K562 (cell line): ENCODE measurements around the gene BCAR3. TPM values are rescaled to one million over a fixed set of nuclear protein-coding genes. Genes with fewer than 3 reads are reported as not detected.

Source experiments
- CHD7 ChIP-seq: fragments of 200-600 bp; sonication (generic); IDR thresholded peaks from one replicate; pipeline ENCODE4 v1.6.1; 2012; ENCODE audit warnings: mild to moderate bottlenecking, low read depth, low read length, inconsistent platforms
- CSDE1 ChIP-seq, 2 experiments: fragments of 450-650 bp; IDR thresholded peaks; 2 replicates each; pipeline ENCODE4 v1.6.1; 2016; ENCODE audit warnings: mild to moderate bottlenecking in 1 of 2
- FOXK2 ChIP-seq, 2 experiments: fragments of 450-650 bp; IDR thresholded peaks in 1 of 2; conservative IDR thresholded peaks in 1 of 2; 2 replicates each; pipeline ENCODE4 v1.6.1; 2016; ENCODE audit warnings: low read depth in 2 of 2, mild to moderate bottlenecking in 1 of 2
- GATA2 ChIP-seq: sonication (generic); formaldehyde crosslinking; IDR thresholded peaks from 2 replicates; pipeline ENCODE4 v1.4.0; 2020; ENCODE audit warnings: mild to moderate bottlenecking, missing genetic modification reagents
- HMBOX1 ChIP-seq: sonication (generic); IDR thresholded peaks from 2 replicates; pipeline ENCODE4 v1.6.1; 2016
- KDM1A ChIP-seq, 2 experiments: fragments of 450-650 bp; IDR thresholded peaks; 2 replicates each; pipeline ENCODE4 v1.6.1; 2016; ENCODE audit warnings: mild to moderate bottlenecking in 2 of 2
- ZNF318 ChIP-seq, 2 experiments: fragments of 450-650 bp; IDR thresholded peaks; 2 replicates each; pipeline ENCODE4 v1.6.1; 2016; ENCODE audit warnings: mild to moderate bottlenecking in 2 of 2, borderline replicate concordance in 1 of 2, low read depth in 1 of 2, moderate library complexity in 1 of 2
- polyA plus RNA-seq, 8 experiments: library from polyadenylated mRNA; depleted of rRNA in 4 of 8; stranded (reverse) in 5 of 8; unstranded in 3 of 8; fragments of >200 nt; fragmentation: Nextera tagmentation in 2 of 8; fragmentation: Illumina TruSeq in 1 of 8; extraction: Ambion mirVana in 2 of 8; extraction: Trizol in 1 of 8; gene quantifications; 2 replicates each; pipeline versions ENCODE4 v1.2.1 to v1.2.3, GENCODE V29; 2011 to 2014; ENCODE audit warnings: inconsistent platforms in 1 of 8, missing spikeins in 1 of 8
- total RNA-seq, 7 experiments: library from RNA; depleted of rRNA in 6 of 7; stranded (reverse); fragments of >200 nt in 6 of 7; fragmentation: Illumina TruSeq in 2 of 7; extraction: Trizol in 2 of 7; gene quantifications; 2 replicates each; pipeline versions ENCODE4 v1.2.1 to v1.2.3, GENCODE V29; 2011 to 2021; ENCODE audit warnings: low replicate concordance in 1 of 7

Gene BCAR3
- total and polyA plus RNA-seq, 9 of the 15 experiments (the other 6 are each of a cell fraction or from before 2014, with no cell fraction given): 1.8 to 6.3 (median 3.8) TPM

GRCh38 chr1:93672069-93672468, 9.6 kb downstream of the BCAR3 start (continued):
- TF ChIP-seq HMBOX1 (peak; percentile 67; the same call in 1 of the 2 replicates), KDM1A (IDR thresholded peaks at IDR 0.05) (peak; percentile 52 to 54), GATA2 (CRISPR knock-in tag) (peak; percentile 50; the same call in 1 of the 2 replicates), ZNF318 (IDR thresholded peaks at IDR 0.05; ENCODE audit: borderline replicate concordance in 1 of 2, low read depth in 1 of 2) (0 out of 4 replicates have a peak, but pooled peaks of 1 of the 2 experiments have one; percentile 25), FOXK2 (conservative IDR thresholded peaks at IDR 0.05 in 1 of 2, IDR thresholded peaks at IDR 0.05 in 1 of 2; ENCODE audit: low read depth in 2 of 2) (peak; percentile 78 to 79), CSDE1 (IDR thresholded peaks at IDR 0.05) (no peak), CHD7 (no peak)
